WI38 (cell line): ENCODE results near the gene RER1.
A peak's percentile ranks its signal among the peaks of the same experiment; 100 is the strongest.
"Not testable (repeated sequence)": the region's sequence is repeated elsewhere in the genome, so short reads cannot be mapped to it uniquely, and the experiment has no call there.

Experiments
- H3K4me3 ChIP-seq: 2 replicates; pipeline ENCODE4 v1.5.1; 2011; ENCODE audit warnings: low read depth, mild to moderate bottlenecking, control low read depth, low read length
- CTCF ChIP-seq: IDR thresholded peaks from 2 replicates; pipeline ENCODE4 v1.5.1; 2012; ENCODE audit warnings: low read depth, mild to moderate bottlenecking, control low read depth, low read length

The RER1 gene

GRCh38 chr1:2438641-2439040, 47.0 kb downstream of the RER1 start:
- TF ChIP-seq CTCF, result no peak
- no peak overlapping the region for H3K4me3 ChIP-seq

GRCh38 chr1:2439369-2439768, 47.7 kb downstream of the RER1 start:
- TF ChIP-seq CTCF, result no peak

GRCh38 chr1:2440346-2440745, 48.7 kb downstream of the RER1 start:
- H3K4me3 ChIP-seq, result not testable (repeated sequence)

More at GRCh38 chr1:2439369-2439768, 47.7 kb downstream of the RER1 start:
- no peak overlapping the region for H3K4me3 ChIP-seq

GRCh38 chr1:2441746-2442145, 50.1 kb downstream of the RER1 start:
- H3K4me3 ChIP-seq, result no peak overlapping the region
- TF ChIP-seq CTCF, result no peak

GRCh38 chr1:2442661-2443060, 51.0 kb downstream of the RER1 start:
- no peak overlapping the region for H3K4me3 ChIP-seq
- TF ChIP-seq CTCF, result no peak

GRCh38 chr1:2443277-2444137, 51.9 kb downstream of the RER1 start:
- peak; percentile 33; the same call in 1 of the 2 replicates for TF ChIP-seq CTCF
- peak overlapping the region; percentile 30 for H3K4me3 ChIP-seq

- TF ChIP-seq CTCF, result no peak
- peak overlapping the region; percentile 30 for H3K4me3 ChIP-seq
Observed at GRCh38 chr1:2444138-2444591, 52.5 kb downstream of the RER1 start.
